Colonic mucosa (tissue), 4 donors: ENCODE results near the gene DAB1. TPM values are rescaled to one million over a fixed set of nuclear protein-coding genes. Genes with fewer than 3 reads are reported as not detected.

ENCODE experiments used
- DNase-seq: peaks from one replicate; pipeline ENCODE4 v3.0.0-alpha.2; 2020
- H3K27ac ChIP-seq: fragments of 200-600 bp; one replicate; pipeline ENCODE4 v1.8.0; 2021
- H3K27me3 ChIP-seq: fragments of 200-600 bp; one replicate; pipeline ENCODE4 v1.8.0; 2021
- H3K36me3 ChIP-seq: fragments of 200-600 bp; one replicate; pipeline ENCODE4 v1.8.0; 2021
- H3K4me1 ChIP-seq: fragments of 200-600 bp; one replicate; pipeline ENCODE4 v1.8.0; 2021; ENCODE audit warnings: mild to moderate bottlenecking
- H3K4me3 ChIP-seq: fragments of 200-600 bp; one replicate; pipeline ENCODE4 v1.8.0; 2021
- H3K9ac ChIP-seq, 2 donors: one replicate each; pipeline ENCODE4 v1.7.0; 2013; ENCODE audit warnings: control low read depth in 2 of 2, low read depth in 2 of 2, low read length in 2 of 2
- H3K9me3 ChIP-seq: fragments of 200-600 bp; one replicate; pipeline ENCODE4 v1.8.0; 2021
- intact Hi-C: fragments of 100-400 bp; cut with DNase I; formaldehyde crosslinking; loops from one replicate; pipeline ENCODE4 v1.14.1; 2022
- total RNA-seq, 2 donors: library from RNA; stranded (reverse); fragmentation: NEBNext Ultra II Directional in 1 of 2; extraction: Animal tissue kit (Norgen Biotek cat#: 25700) in 1 of 2; gene quantifications; one replicate each; pipeline ENCODE4 v1.2.1, GENCODE V29; 2021
- TF ChIP-seq, protein P1 (sequence below): fragments of 200-600 bp; IDR thresholded peaks from one replicate; pipeline ENCODE4 v1.8.0; 2022; ENCODE audit warnings: antibody characterized with exemption, mild to moderate bottlenecking
- donor health status: healthy.
- donor health status: DM: no; HTN: no; CAD: no.
- donor health status: DM: no; HTN: no; CAD: no.

DAB1 gene
- total RNA-seq, 2 donors from 2014 or later = 0.42 TPM; not detected in 1

DNA sequence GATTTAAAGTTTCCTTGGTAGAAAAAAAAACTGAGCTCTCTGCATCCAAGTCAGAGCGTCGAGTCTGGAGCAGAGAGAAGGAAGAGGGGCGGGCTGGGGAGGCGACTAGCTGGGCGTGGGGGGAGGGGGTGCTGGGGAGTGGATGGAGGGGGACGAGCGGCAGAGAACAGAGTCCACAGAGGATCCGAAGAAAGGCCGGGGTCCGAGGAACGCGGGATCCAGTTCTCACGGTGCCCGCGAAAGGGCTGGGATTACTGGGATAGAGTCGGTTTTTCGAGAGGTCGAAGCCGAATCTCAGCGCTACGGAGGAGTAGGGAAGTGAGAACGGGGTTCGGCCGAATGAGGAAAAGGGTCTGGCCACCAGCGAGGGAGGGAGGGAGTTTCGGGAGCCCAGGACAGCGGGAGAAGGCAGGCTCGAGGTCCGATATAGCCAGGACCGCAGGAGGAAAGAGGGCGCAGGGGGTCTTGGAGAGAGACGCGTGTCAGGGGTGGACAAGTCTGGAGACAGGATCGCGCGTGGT lies 665 bp downstream of the DAB1 start:
- TF ChIP-seq, protein P1, sequence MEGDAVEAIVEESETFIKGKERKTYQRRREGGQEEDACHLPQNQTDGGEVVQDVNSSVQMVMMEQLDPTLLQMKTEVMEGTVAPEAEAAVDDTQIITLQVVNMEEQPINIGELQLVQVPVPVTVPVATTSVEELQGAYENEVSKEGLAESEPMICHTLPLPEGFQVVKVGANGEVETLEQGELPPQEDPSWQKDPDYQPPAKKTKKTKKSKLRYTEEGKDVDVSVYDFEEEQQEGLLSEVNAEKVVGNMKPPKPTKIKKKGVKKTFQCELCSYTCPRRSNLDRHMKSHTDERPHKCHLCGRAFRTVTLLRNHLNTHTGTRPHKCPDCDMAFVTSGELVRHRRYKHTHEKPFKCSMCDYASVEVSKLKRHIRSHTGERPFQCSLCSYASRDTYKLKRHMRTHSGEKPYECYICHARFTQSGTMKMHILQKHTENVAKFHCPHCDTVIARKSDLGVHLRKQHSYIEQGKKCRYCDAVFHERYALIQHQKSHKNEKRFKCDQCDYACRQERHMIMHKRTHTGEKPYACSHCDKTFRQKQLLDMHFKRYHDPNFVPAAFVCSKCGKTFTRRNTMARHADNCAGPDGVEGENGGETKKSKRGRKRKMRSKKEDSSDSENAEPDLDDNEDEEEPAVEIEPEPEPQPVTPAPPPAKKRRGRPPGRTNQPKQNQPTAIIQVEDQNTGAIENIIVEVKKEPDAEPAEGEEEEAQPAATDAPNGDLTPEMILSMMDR = no peak
- intact Hi-C loops = no loop called here

DNA sequence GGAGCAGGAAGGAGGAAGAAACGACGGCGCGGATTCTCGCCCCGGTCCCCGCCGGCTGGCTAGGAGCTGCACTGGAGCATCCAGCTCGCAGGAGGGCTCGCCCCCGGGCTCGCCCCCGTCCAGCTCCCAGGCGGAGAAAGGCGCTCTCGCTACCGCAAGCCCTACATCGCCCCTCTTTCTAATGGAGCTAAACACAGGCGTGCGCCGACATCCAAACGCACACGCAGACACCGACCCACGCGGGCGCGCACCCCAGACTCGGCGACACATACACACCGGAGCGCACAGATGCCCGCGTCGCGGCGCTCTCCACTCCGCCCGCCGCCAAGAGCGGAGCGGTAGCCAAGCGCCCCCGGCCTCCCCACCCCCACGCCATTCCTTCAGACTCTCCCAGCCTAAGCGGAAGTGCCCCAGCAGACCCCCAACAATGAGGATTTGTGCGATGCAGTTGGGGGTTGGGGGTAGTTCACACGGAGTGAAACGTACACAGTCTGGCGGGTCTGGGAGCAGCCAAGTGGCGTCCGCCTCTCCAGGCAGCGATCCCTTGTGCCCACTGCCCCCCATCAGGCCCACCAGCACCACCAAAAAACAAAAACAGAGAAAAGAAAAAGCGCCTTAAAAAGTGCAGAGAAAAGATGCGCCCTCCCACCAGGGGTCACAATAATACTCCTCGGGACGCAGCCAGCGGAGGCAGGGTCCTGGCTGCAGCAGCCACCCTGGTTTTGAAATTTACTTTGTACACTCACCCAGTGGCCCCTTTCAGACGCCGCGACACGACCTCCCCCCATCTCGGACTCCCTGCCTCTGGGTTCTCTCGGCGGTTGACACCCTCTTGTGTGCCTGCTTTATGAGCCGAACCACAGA lies 1.4 kb downstream of the DAB1 start:
- no peak for DNase-seq
- TF ChIP-seq, protein P1 = no peak
- peaks cover 34% of the 10 kb centered on the region for H3K27me3 ChIP-seq

More for the DNA sequence above, 665 bp downstream of the DAB1 start:
- no peak overlapping the region for H3K9ac ChIP-seq
- DNase-seq = no peak
- H3K9me3 ChIP-seq = no peaks in the 10 kb centered on the region
- no peak overlapping the region for H3K4me3 ChIP-seq
- H3K27me3 ChIP-seq = peaks cover 34% of the 10 kb centered on the region
- H3K27ac ChIP-seq = no peak overlapping the region
- no peaks in the 10 kb centered on the region for H3K4me1 ChIP-seq
- no peaks in the 10 kb centered on the region for H3K36me3 ChIP-seq

DNA sequence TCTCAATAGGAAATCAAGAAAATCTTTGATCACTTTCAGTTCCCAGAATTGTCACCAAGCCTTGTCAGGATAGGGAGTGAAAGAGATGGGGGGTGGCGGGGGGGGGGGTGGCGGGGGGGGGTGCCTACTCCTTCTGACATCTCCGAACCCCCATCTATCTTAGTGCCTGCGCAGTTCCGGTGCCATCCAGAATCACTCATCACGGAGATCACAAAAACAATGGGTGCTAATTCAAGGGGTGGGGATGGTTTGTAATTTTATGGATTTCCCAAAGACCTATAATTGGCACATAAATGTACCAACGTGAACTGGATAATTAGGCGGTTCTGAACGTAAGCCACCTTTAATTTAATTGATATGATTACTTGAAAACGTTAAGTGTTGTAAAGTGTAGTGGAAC lies 2.1 kb downstream of the DAB1 start:
- no peak overlapping the region for H3K27ac ChIP-seq
- TF ChIP-seq, protein P1 = no peak
- H3K4me3 ChIP-seq = no peak overlapping the region
- no peak overlapping the region for H3K9ac ChIP-seq
- intact Hi-C loops = no loop called here
- no peaks in the 10 kb centered on the region for H3K4me1 ChIP-seq
- H3K9me3 ChIP-seq = no peaks in the 10 kb centered on the region
- H3K36me3 ChIP-seq = no peaks in the 10 kb centered on the region
- no peak for DNase-seq
- H3K27me3 ChIP-seq = peaks cover 34% of the 10 kb centered on the region

More for the DNA sequence above, 1.4 kb downstream of the DAB1 start:
- no peaks in the 10 kb centered on the region for H3K4me1 ChIP-seq
- intact Hi-C loops = no loop called here
- H3K27ac ChIP-seq = no peak overlapping the region
- no peaks in the 10 kb centered on the region for H3K36me3 ChIP-seq
- no peak overlapping the region for H3K4me3 ChIP-seq
- H3K9ac ChIP-seq = no peak overlapping the region
- H3K9me3 ChIP-seq = no peaks in the 10 kb centered on the region

DNA sequence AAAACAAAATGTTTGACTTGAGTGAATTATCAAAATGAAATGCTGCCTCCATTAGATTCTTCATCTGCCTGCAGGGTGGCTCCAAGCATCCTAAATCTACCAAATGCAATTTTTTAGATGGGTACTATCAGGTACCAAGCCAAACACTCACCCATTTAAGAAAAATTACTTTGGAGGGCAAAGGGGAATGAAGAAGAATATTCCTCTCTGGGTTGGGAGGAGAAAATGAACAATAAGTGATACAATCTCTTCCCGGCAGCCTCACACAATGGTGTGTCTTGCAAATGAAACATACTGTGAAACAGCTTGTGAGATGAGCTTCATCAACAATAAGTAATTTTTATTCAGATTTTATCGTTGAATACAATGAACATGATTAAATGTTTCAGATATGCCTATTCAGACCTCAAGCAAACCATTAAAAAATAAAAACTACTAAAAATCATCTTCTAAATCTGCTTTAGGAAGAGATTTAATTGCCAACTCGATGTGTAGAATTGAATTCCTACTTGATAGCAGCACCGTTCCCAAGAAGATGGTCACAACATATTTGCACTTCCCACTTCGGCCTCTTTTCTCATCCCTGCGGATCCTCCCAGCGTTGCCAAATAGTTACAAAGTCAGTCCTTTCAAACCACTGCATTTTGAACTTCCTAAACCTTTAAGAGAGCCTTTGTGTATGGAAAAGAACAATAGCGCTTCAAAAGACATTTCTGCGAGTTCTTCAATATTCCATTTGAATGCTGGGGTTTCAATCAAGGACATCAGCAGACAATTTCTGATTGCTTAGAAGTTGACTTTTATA lies 2.7 kb downstream of the DAB1 start:
- H3K27me3 ChIP-seq = peaks cover 34% of the 10 kb centered on the region
- H3K9ac ChIP-seq = no peak overlapping the region
- no peaks in the 10 kb centered on the region for H3K4me1 ChIP-seq
- H3K9me3 ChIP-seq = no peaks in the 10 kb centered on the region
- DNase-seq = no peak
- intact Hi-C loops = no loop called here
- TF ChIP-seq, protein P1 = no peak
- no peaks in the 10 kb centered on the region for H3K36me3 ChIP-seq
- no peak overlapping the region for H3K4me3 ChIP-seq
- H3K27ac ChIP-seq = no peak overlapping the region

DNA sequence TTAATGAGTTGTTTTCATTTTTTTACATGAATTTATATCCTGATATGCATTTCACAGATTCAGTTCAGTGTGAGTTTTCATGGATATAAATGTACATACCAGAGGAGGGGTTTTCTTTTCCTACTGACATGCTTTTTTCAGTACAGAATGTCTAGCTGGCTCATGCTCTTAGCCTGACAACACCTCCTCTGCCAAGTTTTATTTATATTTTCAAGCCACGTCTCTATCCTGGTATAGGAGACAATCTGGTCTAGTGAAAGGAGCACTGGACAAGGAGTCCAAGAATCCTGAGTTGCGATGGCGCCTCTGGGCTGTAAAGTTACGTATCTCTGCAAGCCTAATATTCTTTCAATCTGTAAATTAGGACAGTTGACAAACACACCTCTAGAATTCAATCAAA lies 4.9 kb downstream of the DAB1 start:
- H3K9me3 ChIP-seq = no peaks in the 10 kb centered on the region
- no peaks in the 10 kb centered on the region for H3K4me1 ChIP-seq
- TF ChIP-seq, protein P1 = no peak
- intact Hi-C loops = no loop called here
- H3K36me3 ChIP-seq = no peaks in the 10 kb centered on the region
- DNase-seq = no peak
- H3K27ac ChIP-seq = no peak overlapping the region
- H3K4me3 ChIP-seq = no peak overlapping the region
- H3K9ac ChIP-seq = no peak overlapping the region
- peaks cover 25% of the 10 kb centered on the region for H3K27me3 ChIP-seq
